ENCODE measurements around the gene CMPK2. TPM values are rescaled to one million over a fixed set of nuclear protein-coding genes. Genes with fewer than 3 reads are reported as not detected.

Gene CMPK2
- total and polyA plus RNA-seq, 10 of the 15 experiments (the other 5 are each of a cell fraction or from before 2014, with no cell fraction given): 0.50 to 5.6 (median 3.2) TPM

GRCh38 chr2:6874032-6874431, 8.3 kb upstream of the CMPK2 start:
- ChIA-PET SMC1A (ENCODE audit: uncharacterized antibody, unreplicated experiment) (no interaction called here), CTCF (interaction anchor here (4.4 kb wide), 1 partner anchor 8 kb away, joined by 31 read pairs; the partner anchor contains the start of gene CMPK2), RAD21 (ENCODE audit: unreplicated experiment) (no interaction called here), POLR2A (no interaction called here)
- Histone ChIP-seq H3K27me3 (replicated peaks in 1 of 2; ENCODE audit: control insufficient read depth in 2 of 2, insufficient read depth in 2 of 2, low read length in 1 of 2) (no peaks in the 10 kb centered on the region), H2AFZ (ENCODE audit: control insufficient read depth, low read depth, low read length) (no peak overlapping the region), H3K27ac (ENCODE audit: control insufficient read depth, insufficient read depth) (no peak overlapping the region), H3K4me3 (no peak overlapping the region), H3K9me3 (replicated peaks; ENCODE audit: control insufficient read depth, insufficient read depth, low read length) (0 out of 3 replicates have a peak, but pooled peaks cover 2% of the 10 kb centered on the region), H3K79me2 (ENCODE audit: control insufficient read depth, insufficient read depth, low read length) (no peaks in the 10 kb centered on the region), H3K9ac (ENCODE audit: control insufficient read depth, insufficient read depth, low read length) (no peak overlapping the region), H4K20me1 (ENCODE audit: control insufficient read depth, insufficient read depth) (no peaks in the 10 kb centered on the region), H3K4me2 (ENCODE audit: control insufficient read depth, insufficient read depth) (no peak overlapping the region), H3K4me1 (ENCODE audit: control insufficient read depth, insufficient read depth, low read length) (peaks cover 13% of the 10 kb centered on the region), H3K36me3 (ENCODE audit: control insufficient read depth in 2 of 2, insufficient read depth in 2 of 2, low read length in 1 of 2) (no peaks in the 10 kb centered on the region)
- FAIRE-seq (no peak), DNase-seq (ENCODE audit: low read depth, low spot score) (no peak), ATAC-seq (no peak)
- 77% methylated on average over 2 of the region's 3 CpGs for WGBS (ENCODE audit: insufficient coverage, insufficient replicate concordance, low lambda C conversion rate, missing lambda C conversion rate)
- BruUV-seq (replicated peaks): no TSS peak
- TF ChIP-seq IRF5 (IDR thresholded peaks at IDR 0.05; ENCODE audit: borderline replicate concordance) (no peak), ESRRA (IDR thresholded peaks at IDR 0.05; ENCODE audit: low read length) (no peak), NFYA (IDR thresholded peaks at IDR 0.05; ENCODE audit: borderline replicate concordance, low read depth, low read length) (no peak), ETV6 (conservative IDR thresholded peaks at IDR 0.05 in 1 of 2, IDR thresholded peaks at IDR 0.05 in 1 of 2; ENCODE audit: borderline replicate concordance in 1 of 2, low read depth in 1 of 2) (no peak), SREBF1 (IDR thresholded peaks at IDR 0.05; ENCODE audit: low read length) (no peak), RAD51 (IDR thresholded peaks at IDR 0.05) (no peak), USF2 (IDR thresholded peaks at IDR 0.05; ENCODE audit: borderline replicate concordance, low read depth, low read length) (no peak)
- intact Hi-C loops (cut with micrococcal nuclease; ENCODE audit: unreplicated experiment) (no loop called here), in situ Hi-C loops (cut with MboI) (no loop called here)

All from GM12878 (cell line).